GM23338 (cell line): ENCODE measurements around the gene TCHHL1. TPM values are rescaled to one million over a fixed set of nuclear protein-coding genes. Genes with fewer than 3 reads are reported as not detected.
A peak's percentile ranks its signal among the peaks of the same experiment; 100 is the strongest.

Experiments used
- ATAC-seq: fragments of 200-7000 bp; cut with Tn5 transposase; 3 replicates; pipeline ENCODE4 v1.9.1; 2020
- DNase-seq: peaks from one replicate; pipeline ENCODE4 v3.0.0-alpha.2; 2015; ENCODE audit warnings: low spot score
- H2AFZ ChIP-seq: fragments of 200-600 bp; sonication (generic); 2 replicates; pipeline ENCODE4 v1.8.0; 2016; ENCODE audit warnings: antibody characterized with exemption, mild to moderate bottlenecking, moderate library complexity
- H3F3A ChIP-seq: fragments of 200-600 bp; sonication (generic); replicated peaks from 2 replicates; pipeline ENCODE4 v1.8.0; 2017; ENCODE audit warnings: antibody characterized with exemption, mixed run types, low read depth
- H3K27ac ChIP-seq: fragments of 200-600 bp; sonication (generic); 2 replicates; pipeline ENCODE4 v1.6.1; 2016; ENCODE audit warnings: low read depth
- H3K27me3 ChIP-seq: fragments of 200-600 bp; sonication (generic); 2 replicates; pipeline ENCODE4 v1.8.0; 2016; ENCODE audit warnings: mild to moderate bottlenecking, mixed run types, moderate library complexity; ENCODE audit not compliant: insufficient read depth
- H3K36me3 ChIP-seq: fragments of 200-600 bp; sonication (generic); 2 replicates; pipeline ENCODE4 v1.8.0; 2016; ENCODE audit warnings: mild to moderate bottlenecking; ENCODE audit not compliant: insufficient read depth
- H3K4me1 ChIP-seq: fragments of 200-600 bp; sonication (generic); 2 replicates; pipeline ENCODE4 v1.8.0; 2016; ENCODE audit warnings: mild to moderate bottlenecking, moderate library complexity; ENCODE audit not compliant: insufficient read depth
- H3K4me2 ChIP-seq: fragments of 200-600 bp; sonication (generic); 2 replicates; pipeline ENCODE4 v1.7.1; 2017; ENCODE audit warnings: mixed run types
- H3K4me3 ChIP-seq: fragments of 200-600 bp; sonication (generic); 2 replicates; pipeline ENCODE4 v1.6.1; 2016; ENCODE audit warnings: mixed run types
- H3K79me2 ChIP-seq: fragments of 200-600 bp; sonication (generic); replicated peaks from 2 replicates; pipeline ENCODE4 v1.8.0; 2017; ENCODE audit warnings: mild to moderate bottlenecking; ENCODE audit not compliant: insufficient read depth
- H3K9me2 ChIP-seq: fragments of 200-600 bp; sonication (generic); 2 replicates; pipeline ENCODE4 v1.8.0; 2017; ENCODE audit not compliant: insufficient read depth
- H4K20me1 ChIP-seq: fragments of 200-600 bp; sonication (generic); replicated peaks from 2 replicates; pipeline ENCODE4 v1.8.0; 2017; ENCODE audit warnings: mild to moderate bottlenecking; ENCODE audit not compliant: insufficient read depth
- H3K27ac Mint-ChIP-seq: 2 replicates; pipeline ENCODE4 v1.8.0; 2020; ENCODE audit warnings: inconsistent platforms, mild to moderate bottlenecking, moderate library complexity, mixed read lengths
- H3K27me3 Mint-ChIP-seq: 3 replicates; pipeline ENCODE4 v1.8.0; 2022; ENCODE audit warnings: low read depth, mild to moderate bottlenecking, moderate library complexity, mixed read lengths, inconsistent platforms; ENCODE audit not compliant: insufficient read depth, poor library complexity
- H3K36me3 Mint-ChIP-seq: 3 replicates; pipeline ENCODE4 v1.8.0; 2021; ENCODE audit warnings: low read depth, mild to moderate bottlenecking, inconsistent platforms, moderate library complexity, mixed read lengths
- H3K4me1 Mint-ChIP-seq: 3 replicates; pipeline ENCODE4 v1.8.0; 2020; ENCODE audit warnings: mild to moderate bottlenecking, inconsistent platforms, mixed read lengths
- H3K4me3 Mint-ChIP-seq: 3 replicates; pipeline ENCODE4 v1.8.0; 2021; ENCODE audit warnings: moderate library complexity, mild to moderate bottlenecking, inconsistent platforms, mixed read lengths
- H3K9me3 Mint-ChIP-seq: 3 replicates; pipeline ENCODE4 v1.8.0; 2020; ENCODE audit warnings: moderate library complexity, mild to moderate bottlenecking, inconsistent platforms, mixed read lengths
- CREB1 ChIP-seq: fragments of 250-450 bp; sonication (Bioruptor Pico); IDR thresholded peaks from 2 replicates; pipeline ENCODE4 v1.5.0; 2020; ENCODE audit warnings: low read depth, mild to moderate bottlenecking, moderate library complexity
- ETS1 ChIP-seq: IDR thresholded peaks from 2 replicates; pipeline ENCODE4 v1.6.1; 2016; ENCODE audit warnings: antibody characterized with exemption
- EZH2 ChIP-seq: fragments of 200-600 bp; sonication (generic); IDR thresholded peaks from one replicate; pipeline ENCODE4 v1.8.0; 2017; ENCODE audit warnings: antibody characterized with exemption, mild to moderate bottlenecking, low read depth; ENCODE audit not compliant: unreplicated experiment
- NANOG ChIP-seq: IDR thresholded peaks from 2 replicates; pipeline ENCODE4 v1.6.1; 2016; ENCODE audit warnings: antibody characterized with exemption, borderline replicate concordance
- POLR2AphosphoS5 ChIP-seq: IDR thresholded peaks from 2 replicates; pipeline ENCODE4 v1.6.1; 2016; ENCODE audit warnings: antibody characterized with exemption, low read depth
- STAT1 ChIP-seq: IDR thresholded peaks from one replicate; pipeline ENCODE4 v1.6.1; 2016; ENCODE audit warnings: antibody characterized with exemption; ENCODE audit not compliant: unreplicated experiment
- ZNF114 ChIP-seq: fragments of 250-450 bp; sonication (Bioruptor Pico); IDR thresholded peaks from 2 replicates; pipeline ENCODE4 v1.5.0; 2020; ENCODE audit warnings: mild to moderate bottlenecking, moderate library complexity
- ZNF462 ChIP-seq: fragments of 250-450 bp; sonication (Bioruptor Pico); IDR thresholded peaks from 2 replicates; pipeline ENCODE4 v1.5.0; 2020; ENCODE audit warnings: mild to moderate bottlenecking, moderate library complexity
- polyA plus RNA-seq: library from polyadenylated mRNA; unstranded; fragments of >200 nt; fragmentation: Nextera tagmentation; extraction: Ambion mirVana; gene quantifications from 2 replicates; pipeline ENCODE4 v1.2.1, GENCODE V29; 2016
- total RNA-seq: library from RNA; depleted of rRNA; stranded (reverse); fragments of >200 nt; shearing (Covaris generic); gene quantifications from 2 replicates; pipeline ENCODE4 v1.2.3, GENCODE V29; 2014

The TCHHL1 gene
- total and polyA plus RNA-seq, 2 experiments from 2014 or later, result not detected

- no peaks in the 10 kb centered on the region for H4K20me1 ChIP-seq
- TF ChIP-seq POLR2AphosphoS5 (no peak), ZNF114 (no peak), EZH2 (no peak), STAT1 (no peak), NANOG (no peak), CREB1 (no peak), ZNF462 (CRISPR knock-in tag) (no peak), ETS1 (no peak)
- no peaks in the 10 kb centered on the region for H3K79me2 ChIP-seq
- peaks cover 32% of the 10 kb centered on the region for H3K4me1 Mint-ChIP-seq
- peak overlapping the region; percentile 25 for H3K4me2 ChIP-seq
- H3K9me2 ChIP-seq, result peaks cover 5% of the 10 kb centered on the region
- H3K27ac Mint-ChIP-seq, result peak overlapping the region; percentile 96
- peak overlapping the region; percentile 81 for H3K27ac ChIP-seq
- peak overlapping the region; percentile 1; the same call in 1 of the 2 replicates for H3K4me3 ChIP-seq
- H3K4me3 Mint-ChIP-seq, result peak overlapping the region; percentile 63; the same call in 2 of the 3 replicates
- H3K36me3 Mint-ChIP-seq, result no peaks in the 10 kb centered on the region
- no peak; the same call in 2 of the 3 replicates for ATAC-seq
- H3F3A ChIP-seq, result peaks cover 9% of the 10 kb centered on the region
- peak overlapping the region; percentile 14; the same call in 1 of the 2 replicates for H2AFZ ChIP-seq
- no peaks in the 10 kb centered on the region for H3K36me3 ChIP-seq
- no peaks in the 10 kb centered on the region for H3K27me3 ChIP-seq
- H3K9me3 Mint-ChIP-seq, result no peaks in the 10 kb centered on the region
- H3K27me3 Mint-ChIP-seq, result peaks cover 12% of the 10 kb centered on the region
- no peak for DNase-seq
- peaks cover 37% of the 10 kb centered on the region for H3K4me1 ChIP-seq
These were observed 41.5 kb downstream of the TCHHL1 start for GRCh38 chr1:152047413-152047729.
